GM12878 (cell line): Measurements from ENCODE around the gene CA6.

Experiments used
- BMI1 ChIP-seq: fragments of 450-650 bp; IDR thresholded peaks from 2 replicates; pipeline ENCODE4 v1.6.1; 2016; ENCODE audit warnings: mild to moderate bottlenecking, moderate library complexity, borderline replicate concordance
- BRCA1 ChIP-seq: IDR thresholded peaks from 2 replicates; pipeline ENCODE4 v1.6.1; 2011; ENCODE audit warnings: low read depth, low read length, improper control_type of control experiment
- CTCF ChIP-seq, 3 experiments: IDR thresholded peaks in 2 of 3; conservative IDR thresholded peaks in 1 of 3; 2 replicates each; pipeline ENCODE4 v1.5.1; 2011; ENCODE audit warnings: low read depth in 3 of 3, low read length in 3 of 3, mild to moderate bottlenecking in 3 of 3, control low read depth in 2 of 3, moderate library complexity in 2 of 3, inconsistent platforms in 1 of 3, mixed read lengths in 1 of 3; ENCODE audit not compliant: control insufficient read depth in 2 of 3, insufficient read depth in 1 of 3; ENCODE audit errors: extremely low read depth in 1 of 3
- DPF2 ChIP-seq: fragments of 450-650 bp; IDR thresholded peaks from 2 replicates; pipeline ENCODE4 v1.6.1; 2017; ENCODE audit warnings: mild to moderate bottlenecking
- REST ChIP-seq: IDR thresholded peaks from 2 replicates; pipeline ENCODE4 v1.6.1; 2012; ENCODE audit warnings: mild to moderate bottlenecking, low read depth, low read length
- YY1 ChIP-seq: IDR thresholded peaks from 2 replicates; pipeline ENCODE4 v1.6.1; 2011; ENCODE audit warnings: low read depth, mild to moderate bottlenecking, low read length
- ZNF622 ChIP-seq: fragments of 450-650 bp; IDR thresholded peaks from 2 replicates; pipeline ENCODE4 v1.6.1; 2017; ENCODE audit warnings: mild to moderate bottlenecking, inconsistent platforms
- TF ChIP-seq, protein P1 (sequence below): IDR thresholded peaks from 2 replicates; pipeline ENCODE4 v1.6.1; 2012; ENCODE audit warnings: low read depth, low read length, improper control_type of control experiment

DNA sequence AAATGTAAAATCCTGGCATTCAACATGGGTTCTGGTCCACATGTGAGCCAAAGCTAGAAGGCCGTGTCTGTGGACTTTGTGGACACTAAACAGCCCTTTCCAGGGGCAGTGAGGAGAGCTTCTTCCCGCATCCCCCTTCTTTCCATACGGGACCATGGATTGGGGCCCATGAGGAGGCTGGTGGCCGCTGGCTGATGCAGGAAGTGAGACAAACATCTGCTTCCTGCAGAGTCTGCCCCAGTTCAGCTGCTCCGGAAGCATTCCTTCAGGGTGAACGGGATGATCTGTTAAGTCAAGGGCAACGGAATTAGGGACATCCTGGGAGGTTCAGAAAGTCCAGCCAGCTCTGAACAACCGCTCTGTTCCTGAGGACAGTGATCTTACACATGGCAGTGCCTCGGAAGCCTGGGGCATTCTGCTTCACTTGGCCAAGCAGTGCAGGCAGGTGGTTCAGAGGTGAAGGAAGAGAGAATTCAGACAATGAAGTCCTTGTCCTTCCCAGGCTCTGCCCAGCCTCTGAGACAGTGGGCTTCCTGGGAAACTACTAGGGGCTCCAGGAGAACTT, 1.5 kb downstream of the CA6 start:
- TF ChIP-seq BRCA1 (no peak), CTCF (IDR thresholded peaks at IDR 0.05 in 2 of 3, conservative IDR thresholded peaks at IDR 0.05 in 1 of 3; ENCODE audit: control insufficient read depth in 2 of 3, extremely low read depth in 1 of 3, insufficient read depth in 1 of 3, low read depth in 3 of 3, low read length in 3 of 3) (no peak), BMI1 (no peak), REST (no peak), DPF2 (no peak), ZNF622 (no peak), YY1 (no peak)
- TF ChIP-seq, protein P1, sequence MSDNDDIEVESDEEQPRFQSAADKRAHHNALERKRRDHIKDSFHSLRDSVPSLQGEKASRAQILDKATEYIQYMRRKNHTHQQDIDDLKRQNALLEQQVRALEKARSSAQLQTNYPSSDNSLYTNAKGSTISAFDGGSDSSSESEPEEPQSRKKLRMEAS: no peak
